ENCODE data around the gene P4HA1. TPM values are rescaled to one million over a fixed set of nuclear protein-coding genes. Genes with fewer than 3 reads are reported as not detected.
A peak's percentile ranks its signal among the peaks of the same experiment; 100 is the strongest.

P4HA1 gene
- total and polyA plus RNA-seq, 10 donors: 5.3 to 74.1 (median 28.0) TPM

GRCh38 chr10:73061743-73062142 lies 34.9 kb downstream of the P4HA1 start:
- WGBS, 5 donors: 92 to 97% (median 96%) methylated on average over 1 of the region's 1 CpG
- peaks cover 0 to 14% (median 0%) of the 10 kb centered on the region in 6 donors for H3K4me1 ChIP-seq
- H3K27ac ChIP-seq: no peak overlapping the region
- peaks cover 0 to 65% (median 19%) of the 10 kb centered on the region in 6 donors for H3K36me3 ChIP-seq
- no peaks in the 10 kb centered on the region for H3K9me3 ChIP-seq
- TF ChIP-seq POLR2A (IDR thresholded peaks at IDR 0.05) (no peak), CTCF (IDR thresholded peaks at IDR 0.05 in 8 of 11, conservative IDR thresholded peaks at IDR 0.05 in 3 of 11) (no peak), POLR2AphosphoS5 (IDR thresholded peaks at IDR 0.05) (no peak)
- DNase-seq: no peak
- H3K27me3 ChIP-seq (replicated peaks in 1 of 7): no peaks in the 10 kb centered on the region
- no peak overlapping the region for H3K4me3 ChIP-seq
- intact Hi-C loops (cut with DNase I; ENCODE audit: low total_unique reads): loop anchor here (10.0 kb wide), 1 partner anchor 697 kb away; no protein-coding TSS in a partner anchor

- TF ChIP-seq CTCF (IDR thresholded peaks at IDR 0.05 in 8 of 11, conservative IDR thresholded peaks at IDR 0.05 in 3 of 11): peak in 6 of 11 experiments; percentile 14 to 37 (median 28)
- no peak for TF ChIP-seq POLR2A (IDR thresholded peaks at IDR 0.05)
- 32 to 50% (median 42%) methylated on average over 5 of the region's 5 CpGs for WGBS, 5 donors
- DNase-seq: no peak
- Histone ChIP-seq H3K4me3 (no peak overlapping the region), H3K9me3 (no peaks in the 10 kb centered on the region), H3K27ac (no peak overlapping the region), H3K36me3 (peaks cover 0 to 64% (median 21%) of the 10 kb centered on the region in 6 donors), H3K27me3 (replicated peaks in 1 of 7) (no peaks in the 10 kb centered on the region), H3K4me1 (peaks cover 0 to 14% (median 0%) of the 10 kb centered on the region in 6 donors)
- intact Hi-C loops (cut with DNase I; ENCODE audit: low total_unique reads): loop anchor here (10.0 kb wide), 1 partner anchor 696 kb away; no protein-coding TSS in a partner anchor
Observed at GRCh38 chr10:73060738-73061635, 35.7 kb downstream of the P4HA1 start.

- WGBS, 5 donors: 81 to 95% (median 93%) methylated on average over 1 of the region's 1 CpG
Observed at GRCh38 chr10:73060173-73060572, 36.5 kb downstream of the P4HA1 start.

More at GRCh38 chr10:73060173-73060572, 36.5 kb downstream of the P4HA1 start:
- H3K27ac ChIP-seq: peak overlapping the region in 2 of 8 donors; percentile 14 to 19
- no peaks in the 10 kb centered on the region for H3K27me3 ChIP-seq (replicated peaks in 1 of 7)
- TF ChIP-seq POLR2AphosphoS5 (IDR thresholded peaks at IDR 0.05): no peak
- TF ChIP-seq CTCF (IDR thresholded peaks at IDR 0.05 in 8 of 11, conservative IDR thresholded peaks at IDR 0.05 in 3 of 11): no peak
- no peak for TF ChIP-seq POLR2A (IDR thresholded peaks at IDR 0.05)
- H3K4me3 ChIP-seq: no peak overlapping the region
- peaks cover 0 to 14% (median 0%) of the 10 kb centered on the region in 6 donors for H3K4me1 ChIP-seq
- DNase-seq: no peak
- H3K9me3 ChIP-seq: no peaks in the 10 kb centered on the region
- intact Hi-C loops (cut with DNase I; ENCODE audit: low total_unique reads): loop anchor here (10.0 kb wide), 1 partner anchor 695 kb away; no protein-coding TSS in a partner anchor
- H3K36me3 ChIP-seq: peaks cover 0 to 69% (median 23%) of the 10 kb centered on the region in 6 donors

Measured in spleen (tissue), 11 donors.